Inflammatory macrophage treated with lipopolysaccharide for 1 hour (primary cell): ENCODE measurements around the gene DPP4.

ENCODE experiments used
- DNase-seq, 2 donors: peaks; one replicate each; pipeline ENCODE4 v3.0.0-alpha.2; 2020 to 2022

Gene DPP4

DNA sequence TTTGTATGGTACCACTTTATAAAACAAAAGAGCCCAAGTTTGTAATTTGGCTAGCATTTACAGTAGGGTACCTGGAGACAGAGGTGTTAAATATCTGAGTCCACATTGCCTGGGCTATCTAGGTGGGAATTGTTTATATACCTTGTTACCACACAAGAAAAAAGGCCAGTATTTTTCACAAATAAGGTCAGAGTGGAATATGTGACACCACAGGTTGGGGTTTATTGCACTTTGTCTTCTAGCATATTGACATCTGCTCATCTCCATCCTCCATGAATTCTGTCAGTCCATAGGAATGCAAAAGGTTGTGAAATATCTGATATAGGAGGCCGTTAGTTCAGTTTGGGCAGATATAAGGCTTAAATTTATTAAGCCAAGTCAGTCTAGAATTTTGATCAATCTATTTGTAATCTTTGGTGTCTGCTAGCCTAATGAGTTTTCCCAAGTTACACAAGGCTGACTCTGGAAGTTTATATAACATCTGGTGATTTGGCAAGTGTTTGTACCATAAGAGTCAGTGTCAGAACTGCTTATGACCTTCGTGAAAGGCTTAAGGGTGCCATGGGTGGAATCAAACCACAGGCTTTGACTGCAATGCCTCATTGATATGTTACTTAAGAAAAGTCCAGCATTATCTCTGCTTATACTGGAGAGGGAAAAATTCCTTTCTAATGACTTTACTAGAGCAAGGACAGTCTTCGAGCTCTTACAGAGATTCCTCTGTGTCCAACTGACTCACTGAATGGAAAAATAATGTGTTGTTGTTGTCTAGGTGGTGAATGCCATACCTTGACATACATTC lies 11.3 kb upstream of the DPP4 start:
- no peak for DNase-seq

- DNase-seq: no peak
Measured at GRCh38 chr2:162084536-162084935, 10.5 kb upstream of the DPP4 start.

GRCh38 chr2:162082681-162083080 lies 8.7 kb upstream of the DPP4 start:
- DNase-seq: no peak

GRCh38 chr2:162082036-162082435 lies 8.0 kb upstream of the DPP4 start:
- DNase-seq: no peak

GRCh38 chr2:162079514-162079913 lies 5.5 kb upstream of the DPP4 start:
- no peak for DNase-seq

DNA sequence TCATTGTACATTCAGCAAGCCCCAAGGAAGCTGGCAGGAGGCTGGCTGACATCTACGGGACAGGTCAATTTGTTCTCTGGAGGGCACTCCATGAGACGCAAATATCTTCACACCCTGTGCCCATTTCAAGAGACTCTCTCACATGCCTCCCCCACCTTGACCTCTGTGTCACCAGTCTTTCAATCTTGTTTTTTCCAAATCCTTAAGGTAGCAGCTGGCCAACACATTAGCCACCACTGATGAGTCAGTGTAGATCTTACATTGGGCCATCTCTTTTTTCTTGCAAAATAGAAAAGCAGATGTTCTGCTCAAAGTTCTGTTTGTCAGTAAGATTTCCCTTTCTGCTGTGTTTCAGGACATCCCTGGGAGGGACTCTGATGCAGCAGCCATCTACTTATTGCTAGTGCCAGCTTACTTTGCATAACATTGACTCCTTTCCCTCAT lies 1.7 kb upstream of the DPP4 start:
- peak; percentile 29 to 54 for DNase-seq

- no peak for DNase-seq
Measured at GRCh38 chr2:162074928-162075688, 1.1 kb upstream of the DPP4 start.

DNA sequence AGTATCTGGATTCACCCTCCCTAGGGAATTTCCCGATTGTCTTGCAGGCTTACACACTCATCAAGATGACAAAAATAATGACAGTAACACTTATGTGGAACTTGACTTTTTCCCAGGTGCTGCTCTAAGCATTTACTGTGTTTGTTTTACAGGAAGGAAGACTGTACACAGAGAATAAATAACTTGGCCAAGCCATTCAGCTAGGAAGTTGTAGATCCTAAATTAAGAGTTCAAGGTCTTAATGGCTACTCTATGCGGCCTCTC lies 549 bp upstream of the DPP4 start:
- DNase-seq: peak in 1 of 2 donors; percentile 10

DNA sequence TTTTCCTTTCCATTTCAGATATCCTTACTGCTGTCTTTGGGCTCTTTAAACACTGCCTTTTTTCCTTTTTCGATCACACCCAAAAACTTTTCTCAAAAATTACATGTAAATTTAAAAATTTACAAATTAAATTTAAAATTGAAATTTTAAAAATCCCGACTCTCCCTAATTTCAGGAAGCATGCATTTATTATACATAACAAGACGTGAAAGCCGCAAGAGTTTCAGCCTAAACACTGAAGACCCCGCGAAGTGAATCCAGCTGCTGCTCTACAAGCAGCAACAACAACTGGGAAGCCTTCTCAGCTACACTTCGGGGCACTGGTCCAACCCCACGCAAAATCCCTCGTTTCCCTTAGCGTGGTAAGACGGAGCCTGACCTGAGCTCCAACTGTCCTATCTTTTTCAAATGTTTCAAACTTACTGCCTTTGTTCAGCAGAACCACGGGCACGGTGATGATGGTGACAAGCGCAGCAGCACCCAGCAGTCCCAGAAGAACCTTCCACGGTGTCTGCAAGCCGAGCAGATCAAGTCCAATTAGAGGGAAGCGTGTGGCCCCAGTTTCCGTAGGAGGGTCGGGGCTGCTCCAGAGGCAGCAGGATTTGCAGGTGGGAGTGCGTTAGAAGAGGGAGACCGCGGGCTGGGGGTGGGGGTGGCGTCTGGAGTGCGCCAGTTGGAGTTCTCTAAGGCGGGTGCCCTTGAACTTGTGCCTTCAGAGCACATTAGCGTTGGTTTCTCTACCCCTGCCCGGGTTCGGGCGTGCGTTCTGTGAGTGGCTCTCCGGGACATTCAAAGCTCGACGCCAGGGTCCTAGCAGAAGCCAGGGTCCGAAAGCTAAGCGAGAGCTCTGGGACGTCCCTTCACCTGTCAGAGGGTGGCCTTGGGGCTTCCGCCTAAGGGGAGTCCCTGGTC lies 783 bp downstream of the DPP4 start:
- DNase-seq: no peak

DNA sequence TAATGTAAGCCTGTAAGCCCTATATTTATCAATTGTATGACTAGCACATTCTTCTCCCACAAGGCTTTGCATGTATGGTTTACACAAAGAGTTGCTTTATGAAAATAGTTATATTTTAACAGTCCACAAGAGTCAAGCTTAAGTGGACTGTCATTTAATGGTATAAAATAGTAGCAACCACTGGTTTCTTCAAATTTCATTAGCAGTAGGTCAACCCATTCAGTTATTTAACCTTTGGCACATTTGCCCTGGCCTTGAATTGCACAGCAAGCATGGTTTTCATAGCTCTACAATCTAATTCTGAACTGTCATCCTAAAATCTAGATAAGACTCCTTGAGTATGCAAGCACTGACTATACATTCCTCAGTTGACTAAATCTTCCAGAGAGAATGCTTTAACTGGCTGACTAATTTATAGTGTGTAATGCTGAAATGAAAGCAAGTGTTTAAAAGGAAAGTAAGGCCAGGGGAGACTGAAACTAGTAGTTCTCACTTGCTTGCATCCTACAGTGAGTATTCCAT lies 1.8 kb downstream of the DPP4 start:
- no peak for DNase-seq

- DNase-seq: no peak
Measured at GRCh38 chr2:162071001-162071400, 3.0 kb downstream of the DPP4 start.

GRCh38 chr2:162070228-162070936 lies 3.6 kb downstream of the DPP4 start:
- no peak for DNase-seq

GRCh38 chr2:162069267-162069903 lies 4.6 kb downstream of the DPP4 start:
- no peak for DNase-seq

- DNase-seq: no peak
Measured at GRCh38 chr2:162067596-162067995, 6.4 kb downstream of the DPP4 start.

DNA sequence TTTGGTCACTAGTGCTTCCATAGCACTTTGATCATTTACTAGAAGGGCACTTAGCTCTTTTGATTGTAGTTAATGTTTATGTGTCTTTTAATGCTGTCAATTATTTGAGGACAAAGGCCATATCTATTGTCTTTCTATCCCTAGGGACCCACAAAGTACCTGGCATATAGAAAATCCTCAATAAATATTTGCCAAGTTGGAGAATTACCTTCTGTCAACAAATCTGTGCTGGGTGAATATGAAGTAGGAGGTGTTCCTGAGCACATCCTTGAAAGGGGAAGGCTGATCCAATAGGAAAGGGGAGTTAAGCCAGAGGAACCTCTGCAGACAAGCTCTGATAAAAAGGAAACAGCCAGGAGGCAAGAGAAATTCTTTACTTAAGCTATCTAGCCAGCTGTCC lies 8.2 kb downstream of the DPP4 start:
- no peak for DNase-seq

GRCh38 chr2:162063899-162064298 lies 10.1 kb downstream of the DPP4 start:
- DNase-seq: no peak

GRCh38 chr2:162063281-162063680 lies 10.7 kb downstream of the DPP4 start:
- no peak for DNase-seq

DNA sequence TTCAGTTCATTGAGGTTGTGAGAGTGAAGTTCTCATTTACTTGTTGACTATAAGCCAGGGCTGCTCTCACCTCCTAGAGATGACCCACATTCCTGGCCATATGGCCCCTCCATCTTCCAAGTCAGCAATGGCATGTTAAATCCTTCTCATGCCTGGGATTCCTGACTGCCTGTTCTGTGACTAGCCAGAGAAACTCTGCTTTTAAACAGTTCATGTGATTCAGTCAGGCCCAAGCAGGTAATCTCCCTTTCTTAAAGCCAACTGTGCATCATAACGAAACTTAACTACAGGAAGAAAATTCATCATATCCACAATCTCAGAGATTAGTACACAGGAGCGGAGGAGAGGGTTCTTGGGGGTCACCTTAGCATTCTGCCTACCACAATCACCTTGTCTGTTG lies 11.5 kb downstream of the DPP4 start:
- DNase-seq: no peak

DNA sequence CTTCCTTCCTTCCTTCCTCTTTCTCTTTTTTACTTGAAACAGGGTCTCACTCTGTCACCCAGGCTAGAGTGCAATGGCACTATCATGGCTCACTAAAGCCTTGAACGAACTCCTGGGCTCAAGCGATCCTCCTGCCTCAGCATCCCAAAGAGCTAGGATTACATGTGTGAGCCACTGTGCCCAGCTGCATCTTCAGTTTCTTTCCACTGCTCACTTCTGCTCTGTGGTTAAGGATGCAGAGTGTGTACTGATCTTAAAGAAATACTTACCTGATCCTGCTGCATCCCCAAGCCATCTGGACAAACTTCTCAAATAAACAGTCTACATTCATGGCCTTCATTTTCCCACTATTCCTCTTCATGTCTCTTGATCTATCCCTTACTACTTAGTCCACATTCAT lies 13.0 kb downstream of the DPP4 start:
- no peak for DNase-seq

DNA sequence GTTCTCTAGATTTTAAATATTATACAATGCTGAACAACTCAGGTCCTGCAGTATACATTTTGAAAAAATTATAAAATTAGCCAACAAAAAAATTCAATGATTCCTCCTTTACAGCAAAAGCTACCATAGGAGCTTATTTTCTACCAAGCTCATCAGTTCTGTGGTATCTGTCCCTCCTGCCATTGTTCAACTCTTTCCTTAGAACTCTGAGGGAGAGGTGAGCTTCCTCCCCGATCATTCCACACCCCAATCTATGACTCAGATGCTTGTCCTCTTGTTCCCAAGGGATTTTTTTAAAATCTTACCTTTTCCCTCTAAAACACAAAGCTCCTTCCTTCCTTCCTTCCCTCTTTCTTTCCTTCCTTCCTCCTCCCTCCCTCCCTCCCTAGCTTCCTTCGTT lies 13.5 kb downstream of the DPP4 start:
- DNase-seq: no peak

- no peak for DNase-seq
Measured at GRCh38 chr2:162058973-162059668, 14.9 kb downstream of the DPP4 start.
